Activated CD4-positive, alpha-beta T cell treated with anti-CD3 and anti-CD28 coated beads, Interleukin-10, Interleukin-2, amounts not matched to agents 100 ng/mL and 50 ng/mL, durations not matched to agents 16 hours and 8 hours (primary cell): ENCODE measurements around the gene PUM2.

Experiments
- DNase-seq: peaks from one replicate; pipeline ENCODE4 v3.0.0-alpha.2; 2020

Gene PUM2

GRCh38 chr2:20343128-20343527 lies 7.5 kb downstream of the PUM2 start:
- no peak for DNase-seq

- DNase-seq: no peak
Observed at GRCh38 chr2:20339012-20339411, 11.6 kb downstream of the PUM2 start.

- no peak for DNase-seq
Observed at GRCh38 chr2:20334605-20335203, 15.9 kb downstream of the PUM2 start.

- no peak for DNase-seq
Observed at GRCh38 chr2:20333738-20334137, 16.9 kb downstream of the PUM2 start.

GRCh38 chr2:20330192-20330591 lies 20.5 kb downstream of the PUM2 start:
- DNase-seq: no peak

- no peak for DNase-seq
Observed at GRCh38 chr2:20327370-20327769, 23.3 kb downstream of the PUM2 start.

GRCh38 chr2:20326163-20326780 lies 24.4 kb downstream of the PUM2 start:
- DNase-seq: peak; percentile 60

GRCh38 chr2:20322527-20323300 lies 27.9 kb downstream of the PUM2 start:
- no peak for DNase-seq

GRCh38 chr2:20317690-20318089 lies 33.0 kb downstream of the PUM2 start:
- DNase-seq: no peak

- DNase-seq: no peak
Observed at GRCh38 chr2:20317197-20317596, 33.4 kb downstream of the PUM2 start.

GRCh38 chr2:20314562-20315501 lies 35.8 kb downstream of the PUM2 start:
- no peak for DNase-seq

GRCh38 chr2:20313659-20314058 lies 37.0 kb downstream of the PUM2 start:
- DNase-seq: peak; percentile 8

- DNase-seq: no peak
Observed at GRCh38 chr2:20309001-20309400, 41.6 kb downstream of the PUM2 start.

- no peak for DNase-seq
Observed at GRCh38 chr2:20307311-20307710, 43.3 kb downstream of the PUM2 start.

- no peak for DNase-seq
Observed at GRCh38 chr2:20304411-20304810, 46.2 kb downstream of the PUM2 start.

- DNase-seq: no peak
Observed at GRCh38 chr2:20303966-20304365, 46.7 kb downstream of the PUM2 start.

GRCh38 chr2:20302019-20302418 lies 48.6 kb downstream of the PUM2 start:
- no peak for DNase-seq

- no peak for DNase-seq
Observed at GRCh38 chr2:20300656-20301055, 50.0 kb downstream of the PUM2 start.

- DNase-seq: no peak
Observed at GRCh38 chr2:20299113-20299512, 51.5 kb downstream of the PUM2 start.

- no peak for DNase-seq
Observed at GRCh38 chr2:20294231-20294630, 56.4 kb downstream of the PUM2 start.

- DNase-seq: no peak
Observed at GRCh38 chr2:20292984-20293383, 57.7 kb downstream of the PUM2 start.

- no peak for DNase-seq
Observed at GRCh38 chr2:20291846-20292408, 58.7 kb downstream of the PUM2 start.

GRCh38 chr2:20291106-20291564 lies 59.5 kb downstream of the PUM2 start:
- peak; percentile 31 for DNase-seq
